Ovary (tissue), 9 donors: ENCODE results near the gene C9orf78. TPM values are rescaled to one million over a fixed set of nuclear protein-coding genes. Genes with fewer than 3 reads are reported as not detected.

Experiments used
- DNase-seq, 5 donors: peaks; one replicate each; pipeline ENCODE4 v3.0.0-alpha.2; 2019 to 2020
- H3K27ac ChIP-seq, 2 donors: fragments of 200-600 bp; one replicate each; pipeline versions ENCODE4 v1.5.1 to v1.8.0; 2019 to 2022
- H3K27me3 ChIP-seq: fragments of 200-600 bp; one replicate; pipeline ENCODE4 v1.8.0; 2022
- H3K36me3 ChIP-seq: fragments of 200-600 bp; sonication (generic); one replicate; pipeline ENCODE4 v1.5.1; 2019
- H3K4me1 ChIP-seq: one replicate; pipeline ENCODE4 v1.8.1; 2013; ENCODE audit warnings: mild to moderate bottlenecking, moderate library complexity; ENCODE audit not compliant: insufficient read depth
- H3K4me3 ChIP-seq: fragments of 200-600 bp; sonication (generic); one replicate; pipeline ENCODE4 v1.5.1; 2017
- H3K9me3 ChIP-seq, 2 donors: fragments of 200-600 bp in 1 of 2; sonication (generic) in 1 of 2; one replicate each; pipeline versions ENCODE4 v1.5.1 to v1.8.1; 2013 to 2019; ENCODE audit warnings: mild to moderate bottlenecking in 1 of 2, moderate library complexity in 1 of 2
- CTCF ChIP-seq, 3 donors: fragments of 450-650 bp in 2 of 3; fragments of 200-600 bp in 1 of 3; IDR thresholded peaks; one replicate each; pipeline versions ENCODE4 v1.5.1 to v1.8.0; 2016 to 2022; ENCODE audit warnings: antibody characterized with exemption in 3 of 3, mild to moderate bottlenecking in 1 of 3
- EP300 ChIP-seq: sonication (generic); formaldehyde crosslinking; IDR thresholded peaks from one replicate; pipeline ENCODE4 v1.6.1; 2017; ENCODE audit warnings: antibody characterized with exemption
- POLR2A ChIP-seq: fragments of 450-650 bp; IDR thresholded peaks from one replicate; pipeline ENCODE4 v1.6.1; 2017; ENCODE audit warnings: antibody characterized with exemption, mild to moderate bottlenecking, moderate library complexity
- WGBS, 3 donors: extraction: QIAGEN DNeasy Blood & Tissue Kit in 1 of 3; methylation state at CpG; one replicate each; pipeline versions ENCODE4 v1.1.5 to v1.1.7; 2013 to 2017; 5-methylcytosine and 5-hydroxymethylcytosine counted together
- intact Hi-C, 4 donors: fragments of 100-400 bp; cut with DNase I; formaldehyde crosslinking; loops; one replicate each; pipeline versions ENCODE4 v1.11.0 to v1.15.1; 2022 to 2023
- polyA plus RNA-seq, 2 donors: library from polyadenylated mRNA; stranded (reverse); fragments of 200-250 nt in 1 of 2; fragments of 350-450 nt in 1 of 2; fragmentation: Illumina TruSeq in 1 of 2; extraction: RNeasy Lipid Tissue Mini Kit (QIAGEN cat#74804) in 1 of 2; gene quantifications; one replicate each; pipeline ENCODE4 v1.2.3, GENCODE V29; 2013 to 2014
- total RNA-seq, 7 donors: library from RNA; depleted of rRNA in 2 of 7; stranded (reverse); fragments of >200 nt in 2 of 7; fragmentation: NEBNext Ultra II Directional in 3 of 7; extraction: Animal tissue kit (Norgen Biotek cat#: 25700) in 3 of 7; gene quantifications; one replicate each; pipeline versions ENCODE4 v1.1.0 to v1.2.4, GENCODE V29; 2016 to 2023
- donor health status: DM: no; HTN: no; CAD: no; lungs with moderate emphysema.
- donor health status: DM: no; HTN: no; CAD: no.
- donor health status: Bipolar disorder and iron deficiency.
- donor health status: DM: yes; HTN: yes; CAD: no.
- donor health status: DM: no; HTN: no; CAD: no.
- donor health status: DM: yes; HTN: yes; CAD: no.

The C9orf78 gene
- total and polyA plus RNA-seq, 9 donors: 34.1 to 130 (median 38.3) TPM

- Histone ChIP-seq H3K27ac (no peak overlapping the region), H3K4me1 (no peaks in the 10 kb centered on the region), H3K9me3 (no peaks in the 10 kb centered on the region), H3K4me3 (no peak overlapping the region), H3K27me3 (no peaks in the 10 kb centered on the region), H3K36me3 (no peaks in the 10 kb centered on the region)
- DNase-seq: no peak
- no peak for TF ChIP-seq CTCF (IDR thresholded peaks at IDR 0.05)
- no peak for TF ChIP-seq POLR2A
- TF ChIP-seq EP300: no peak
- 86 to 91% (median 87%) methylated on average over 6 of the region's 6 CpGs for WGBS, 3 donors
- intact Hi-C loops: no loop called here
Observed at GRCh38 chr9:129811967-129812363, 23.1 kb downstream of the C9orf78 start.

- H3K4me1 ChIP-seq: no peaks in the 10 kb centered on the region
- no peak for DNase-seq
- H3K27ac ChIP-seq: no peak overlapping the region
- 65 to 72% (median 65%) methylated on average over 6 of the region's 6 CpGs for WGBS, 3 donors
- TF ChIP-seq CTCF (IDR thresholded peaks at IDR 0.05): no peak
- TF ChIP-seq EP300: no peak
- TF ChIP-seq POLR2A: no peak
- H3K9me3 ChIP-seq: no peaks in the 10 kb centered on the region
- no peaks in the 10 kb centered on the region for H3K27me3 ChIP-seq
- H3K4me3 ChIP-seq: no peak overlapping the region
- intact Hi-C loops: no loop called here
- H3K36me3 ChIP-seq: no peaks in the 10 kb centered on the region
Observed at GRCh38 chr9:129810788-129811187, 24.3 kb downstream of the C9orf78 start.

GRCh38 chr9:129810116-129810515 lies 25.0 kb downstream of the C9orf78 start:
- Histone ChIP-seq H3K9me3 (no peaks in the 10 kb centered on the region), H3K27ac (no peak overlapping the region), H3K27me3 (no peaks in the 10 kb centered on the region), H3K4me1 (no peaks in the 10 kb centered on the region), H3K4me3 (no peak overlapping the region), H3K36me3 (no peaks in the 10 kb centered on the region)
- no peak for DNase-seq
- WGBS, 3 donors: 72 to 83% (median 74%) methylated on average over 8 to 11 of the region's 11 CpGs
- intact Hi-C loops: no loop called here
- no peak for TF ChIP-seq CTCF (IDR thresholded peaks at IDR 0.05)
- TF ChIP-seq EP300: no peak
- no peak for TF ChIP-seq POLR2A

- no peaks in the 10 kb centered on the region for H3K36me3 ChIP-seq
- TF ChIP-seq CTCF (IDR thresholded peaks at IDR 0.05) (no peak), EP300 (no peak), POLR2A (no peak)
- H3K4me1 ChIP-seq: no peaks in the 10 kb centered on the region
- WGBS, 3 donors: 87 to 92% (median 90%) methylated on average over 11 of the region's 11 CpGs
- H3K9me3 ChIP-seq: no peaks in the 10 kb centered on the region
- H3K4me3 ChIP-seq: no peak overlapping the region
- intact Hi-C loops: no loop called here
- H3K27me3 ChIP-seq: no peaks in the 10 kb centered on the region
- DNase-seq: no peak
- H3K27ac ChIP-seq: no peak overlapping the region
Observed at GRCh38 chr9:129809346-129809745, 25.7 kb downstream of the C9orf78 start.

- H3K4me1 ChIP-seq: no peaks in the 10 kb centered on the region
- H3K27me3 ChIP-seq: no peaks in the 10 kb centered on the region
- TF ChIP-seq CTCF (IDR thresholded peaks at IDR 0.05) (no peak), EP300 (no peak), POLR2A (no peak)
- no peaks in the 10 kb centered on the region for H3K36me3 ChIP-seq
- DNase-seq: no peak
- no peak overlapping the region for H3K4me3 ChIP-seq
- no peaks in the 10 kb centered on the region for H3K9me3 ChIP-seq
- WGBS, 3 donors: 64 to 83% (median 73%) methylated on average over 4 of the region's 4 CpGs
- intact Hi-C loops: no loop called here
- no peak overlapping the region for H3K27ac ChIP-seq
Observed at GRCh38 chr9:129806061-129806460, 29.0 kb downstream of the C9orf78 start.
